M059J (cell line): ENCODE measurements around the gene SRXN1. TPM values are rescaled to one million over a fixed set of nuclear protein-coding genes. Genes with fewer than 3 reads are reported as not detected.

Source experiments
- DNase-seq: peaks from one replicate; pipeline ENCODE4 v3.0.0-alpha.2; 2012; ENCODE audit warnings: low read depth
- total RNA-seq: library from RNA; depleted of rRNA; stranded (reverse); fragments of >200 nt; shearing (Covaris generic); gene quantifications from 2 replicates; pipeline ENCODE4 v1.2.3, GENCODE V29; 2014

SRXN1 gene
- total RNA-seq, 1 experiment from 2014 or later, result 53.7 TPM

DNA sequence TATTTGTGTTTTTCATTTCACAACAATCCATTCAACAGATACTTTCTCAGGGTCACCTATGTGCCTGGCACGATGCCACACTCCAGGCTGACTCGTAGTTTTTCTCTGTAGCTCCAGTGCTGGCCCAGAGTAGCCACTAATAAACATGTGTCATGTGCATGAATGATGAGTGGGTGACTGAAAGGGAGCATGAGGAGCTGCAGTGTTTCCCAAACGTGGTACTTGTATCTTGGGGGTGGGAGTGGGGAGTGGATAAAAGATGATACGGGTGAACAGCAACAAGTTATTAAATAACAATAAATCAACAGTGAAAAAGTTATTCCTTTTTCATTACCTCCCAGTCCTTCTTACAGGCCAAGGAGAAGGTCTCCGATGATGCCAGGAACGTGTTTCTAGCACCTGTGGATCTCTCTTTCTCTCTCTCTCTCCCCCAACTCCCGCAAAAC is 17.1 kb downstream of the SRXN1 start:
- DNase-seq, result peak; percentile 64

DNA sequence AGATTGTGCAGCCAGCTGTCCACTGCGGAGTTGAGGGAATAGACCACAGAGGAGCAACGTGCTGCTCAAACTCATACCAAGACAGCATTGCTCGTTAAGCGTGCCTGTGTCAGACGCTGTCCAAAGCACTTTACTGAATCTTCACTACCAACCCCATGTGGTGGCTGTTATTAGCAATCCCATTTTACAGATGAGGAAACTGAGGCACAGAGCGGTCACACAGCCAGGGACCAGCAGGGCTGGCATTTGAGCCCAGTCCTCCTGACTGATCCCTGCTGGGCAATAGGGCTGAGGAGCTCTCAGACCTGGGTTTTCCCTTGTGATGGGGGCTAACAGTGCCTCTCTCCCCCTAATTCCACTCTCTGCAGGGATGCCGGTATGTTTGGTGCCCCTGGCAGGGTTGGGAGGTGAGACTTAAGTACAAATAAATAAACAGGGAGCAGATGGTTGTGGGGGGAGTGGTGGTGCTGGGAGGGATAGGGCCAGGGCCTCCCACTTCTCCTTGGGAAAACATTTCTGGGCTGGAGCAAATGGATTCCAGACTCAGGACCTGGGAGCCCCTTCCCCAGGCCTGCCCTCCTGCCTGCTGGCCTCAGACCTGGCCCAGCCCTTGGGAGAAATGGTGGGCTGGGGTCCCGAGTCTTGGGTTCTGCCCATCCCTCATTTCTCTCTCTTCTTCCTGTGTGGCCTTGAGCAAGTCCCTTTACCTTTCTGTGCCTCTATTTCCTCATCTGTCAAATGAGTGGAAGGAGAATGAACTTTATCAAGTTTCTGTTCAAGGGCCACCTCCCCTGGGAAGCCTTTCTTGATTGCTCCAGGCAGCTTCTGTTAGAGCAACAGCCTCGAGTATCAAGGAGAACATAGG is 17.7 kb downstream of the SRXN1 start:
- no peak for DNase-seq

DNA sequence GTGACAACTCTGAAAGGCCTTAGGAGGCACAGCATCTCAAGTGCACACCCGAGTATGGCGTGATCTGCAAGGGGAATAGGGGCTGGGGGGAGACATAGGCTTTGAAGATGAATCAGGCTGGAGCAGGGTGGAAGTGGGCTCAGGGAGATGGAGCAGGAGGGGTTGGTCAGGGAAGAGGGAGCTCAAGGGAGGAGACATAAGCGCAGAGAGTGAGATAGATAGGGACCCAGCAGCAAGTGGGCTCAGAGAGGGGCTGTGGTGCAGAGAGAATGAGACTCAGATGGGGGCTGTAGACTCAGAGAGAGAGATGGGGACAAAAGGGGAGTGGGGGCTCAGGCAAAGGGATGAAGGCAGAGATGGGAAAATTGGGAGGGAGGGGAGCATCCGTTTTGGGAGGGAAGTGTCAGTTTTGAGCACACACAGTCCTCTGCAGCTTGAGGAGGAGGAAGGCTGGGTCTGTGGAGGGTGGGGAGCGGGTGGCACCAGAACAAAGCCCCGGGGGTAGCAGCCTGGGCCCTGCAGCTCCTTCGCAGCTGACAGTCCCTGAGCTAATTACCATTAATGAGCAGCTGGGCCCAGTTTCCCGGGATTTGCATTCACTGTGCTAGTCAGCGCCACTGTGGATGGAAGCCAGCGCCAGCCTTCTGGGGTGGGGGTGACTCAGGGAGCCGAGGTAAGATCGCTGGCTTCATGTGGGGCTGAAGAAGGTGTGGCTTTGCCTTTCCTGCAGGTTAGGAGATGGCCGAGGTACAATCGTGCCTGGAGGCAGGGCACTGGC is 18.7 kb downstream of the SRXN1 start:
- DNase-seq, result no peak

DNA sequence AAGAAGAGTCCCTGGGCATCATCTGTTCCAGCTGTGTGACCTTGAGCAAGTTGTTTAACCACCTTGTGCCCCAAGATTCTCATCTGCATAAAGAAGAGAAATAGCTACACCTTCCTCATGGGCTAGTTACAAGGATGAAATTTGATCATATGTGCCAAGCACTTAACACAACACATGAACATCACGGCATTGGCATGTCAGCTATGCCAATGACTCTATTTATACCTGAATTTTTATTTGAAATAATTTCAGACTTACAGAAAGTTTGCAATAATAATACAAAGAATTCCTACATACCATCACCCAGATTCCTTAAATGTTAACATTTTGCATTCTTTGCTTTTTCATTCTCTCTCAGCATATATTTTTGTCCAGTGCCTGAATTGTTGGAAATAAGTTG is 21.9 kb downstream of the SRXN1 start:
- no peak for DNase-seq

DNA sequence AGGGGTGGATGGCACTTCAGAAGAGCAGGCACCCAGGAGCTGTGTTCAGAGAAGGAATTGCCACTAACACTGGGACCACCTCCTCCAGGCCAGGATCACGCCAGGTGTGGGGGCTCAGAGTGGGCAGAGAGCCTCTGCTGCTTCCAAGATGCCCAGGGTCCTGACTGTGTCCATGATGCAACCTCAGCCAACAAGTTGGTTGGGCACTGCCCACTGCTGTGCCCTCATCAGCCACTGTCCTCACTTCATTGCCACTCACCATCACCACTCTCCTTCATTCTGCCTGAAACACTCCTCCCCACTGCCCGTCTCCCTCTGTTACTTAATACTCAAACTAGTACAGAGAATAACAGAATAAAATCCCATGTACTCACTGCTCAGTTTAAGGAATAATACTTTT is 26.4 kb downstream of the SRXN1 start:
- DNase-seq, result no peak

DNA sequence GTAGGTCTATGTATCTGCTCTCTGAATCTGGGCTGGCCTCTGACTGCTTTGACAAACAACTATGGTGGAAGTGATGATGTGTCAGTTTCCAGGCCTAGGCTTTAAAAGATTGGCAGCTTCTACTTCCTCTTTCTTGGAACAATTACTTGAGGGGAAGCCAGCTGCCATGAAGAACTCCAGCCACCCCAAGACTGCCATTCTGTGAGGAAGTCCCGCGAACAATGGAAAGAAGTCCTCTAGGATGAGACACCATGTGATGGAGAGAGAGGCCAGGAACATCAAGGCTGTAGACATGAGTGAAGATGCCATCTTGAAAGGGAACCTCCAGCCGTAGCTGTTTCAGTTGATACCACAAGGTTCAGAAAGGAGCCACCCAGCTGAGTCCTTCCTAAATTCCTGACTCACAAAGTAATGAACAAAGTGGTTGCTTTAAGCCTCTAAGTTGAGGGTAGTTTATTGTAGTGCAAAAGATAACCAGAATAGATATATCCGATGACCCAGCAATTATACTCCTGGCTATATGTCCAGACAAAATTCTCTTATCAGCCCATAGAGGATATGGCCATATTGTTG is 27.6 kb downstream of the SRXN1 start:
- no peak for DNase-seq

GRCh38 chr20:623704-624103 is 29.3 kb downstream of the SRXN1 start:
- no peak for DNase-seq

GRCh38 chr20:623021-623420 is 30.0 kb downstream of the SRXN1 start:
- no peak for DNase-seq

DNA sequence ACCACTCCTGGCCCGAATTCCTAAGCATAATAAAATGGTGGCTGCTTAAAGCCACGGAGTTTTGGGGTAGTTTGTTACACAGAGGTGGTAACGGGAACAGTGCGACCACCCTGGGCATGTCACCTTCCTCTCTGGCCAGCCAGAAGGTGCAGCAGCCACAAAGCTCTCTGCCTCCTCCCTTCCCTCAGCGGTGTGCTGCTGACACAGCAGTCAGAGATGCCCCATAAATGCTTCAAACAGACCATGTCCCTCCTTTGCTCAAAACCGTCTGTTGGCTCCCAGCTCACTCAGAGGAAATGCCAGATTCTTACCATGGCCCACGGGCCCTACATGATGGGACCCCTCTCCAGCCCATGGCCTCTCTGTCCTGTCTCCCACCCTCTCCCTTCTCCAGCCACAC is 30.8 kb downstream of the SRXN1 start:
- no peak for DNase-seq

- peak; percentile 82 for DNase-seq
These were observed 31.8 kb downstream of the SRXN1 start for GRCh38 chr20:621125-621756.

GRCh38 chr20:620246-620645 is 32.8 kb downstream of the SRXN1 start:
- no peak for DNase-seq

- DNase-seq, result peak; percentile 79
These were observed 34.0 kb downstream of the SRXN1 start for GRCh38 chr20:618980-619379.

DNA sequence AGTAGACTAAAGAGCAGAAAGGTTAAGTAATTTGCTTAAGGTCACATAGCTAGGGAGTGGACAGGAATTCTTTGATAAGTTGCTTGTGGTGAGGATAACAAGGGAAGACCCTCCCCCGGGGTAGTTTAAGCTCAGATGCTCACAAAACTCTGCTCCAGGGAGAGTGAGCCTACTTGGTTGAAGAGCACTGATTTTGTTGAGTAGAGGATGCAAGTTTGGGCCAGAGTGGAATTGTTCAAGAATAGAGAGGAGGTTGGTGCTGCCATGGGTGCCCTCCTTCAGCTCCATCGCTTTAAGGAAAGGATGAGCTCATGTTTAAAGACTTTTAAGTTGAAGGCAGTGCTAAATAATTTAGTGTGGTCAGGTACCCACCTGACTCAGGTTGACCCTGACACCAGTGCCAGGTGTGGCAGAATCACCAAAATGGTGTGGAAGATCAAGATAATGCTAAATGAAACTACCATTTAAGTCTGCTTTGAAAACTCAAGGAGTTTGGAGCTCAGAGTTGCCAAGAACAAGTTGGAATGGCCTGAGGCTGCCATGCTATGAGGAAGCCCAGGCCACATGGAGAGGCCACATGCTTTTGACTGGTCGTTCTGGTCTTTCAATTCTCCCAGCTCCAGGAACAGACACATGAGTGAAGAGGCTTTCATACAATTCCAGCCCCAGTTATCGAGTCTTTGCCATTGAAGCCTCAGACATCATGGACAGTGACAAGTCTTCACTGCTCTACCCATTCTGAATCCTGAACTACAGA is 34.9 kb downstream of the SRXN1 start:
- DNase-seq, result no peak

DNA sequence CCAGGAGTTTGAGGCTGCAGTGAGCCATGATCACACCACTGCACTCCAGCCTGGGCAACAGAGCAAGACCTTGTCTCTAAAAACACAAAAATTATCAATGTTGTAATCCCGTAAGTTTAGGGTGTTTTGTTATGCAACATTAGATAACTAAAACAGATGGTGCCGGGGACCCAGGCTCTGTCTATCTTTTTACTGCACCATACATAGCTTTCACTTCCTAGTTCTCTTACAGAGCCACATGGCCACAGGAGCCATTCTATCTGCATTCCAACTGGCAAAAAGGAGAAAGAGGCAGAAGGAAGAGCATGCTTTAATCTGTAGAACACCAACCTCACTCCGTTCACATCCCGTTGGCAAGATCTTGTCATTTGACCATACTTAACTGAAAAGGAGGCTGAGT is 37.5 kb downstream of the SRXN1 start:
- DNase-seq, result no peak

DNA sequence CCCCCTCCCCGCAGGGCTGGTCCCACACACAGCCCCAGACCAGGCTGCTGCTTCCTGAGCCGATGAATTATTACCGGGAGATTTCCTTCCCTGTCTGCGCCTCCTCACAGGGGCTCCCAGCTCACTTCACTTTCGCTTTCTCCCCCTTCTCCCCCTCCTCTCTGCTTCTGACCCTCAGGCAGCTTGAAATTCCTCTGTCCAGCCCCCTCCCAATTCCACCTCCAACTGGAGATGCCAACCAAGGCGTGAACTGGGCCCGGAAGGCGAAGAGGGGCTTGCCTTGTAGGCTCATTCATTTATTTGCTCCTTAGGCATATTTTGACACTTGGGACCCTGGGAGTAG is 41.2 kb downstream of the SRXN1 start:
- DNase-seq, result no peak

GRCh38 chr20:611047-611842 is 41.8 kb downstream of the SRXN1 start:
- no peak for DNase-seq

DNA sequence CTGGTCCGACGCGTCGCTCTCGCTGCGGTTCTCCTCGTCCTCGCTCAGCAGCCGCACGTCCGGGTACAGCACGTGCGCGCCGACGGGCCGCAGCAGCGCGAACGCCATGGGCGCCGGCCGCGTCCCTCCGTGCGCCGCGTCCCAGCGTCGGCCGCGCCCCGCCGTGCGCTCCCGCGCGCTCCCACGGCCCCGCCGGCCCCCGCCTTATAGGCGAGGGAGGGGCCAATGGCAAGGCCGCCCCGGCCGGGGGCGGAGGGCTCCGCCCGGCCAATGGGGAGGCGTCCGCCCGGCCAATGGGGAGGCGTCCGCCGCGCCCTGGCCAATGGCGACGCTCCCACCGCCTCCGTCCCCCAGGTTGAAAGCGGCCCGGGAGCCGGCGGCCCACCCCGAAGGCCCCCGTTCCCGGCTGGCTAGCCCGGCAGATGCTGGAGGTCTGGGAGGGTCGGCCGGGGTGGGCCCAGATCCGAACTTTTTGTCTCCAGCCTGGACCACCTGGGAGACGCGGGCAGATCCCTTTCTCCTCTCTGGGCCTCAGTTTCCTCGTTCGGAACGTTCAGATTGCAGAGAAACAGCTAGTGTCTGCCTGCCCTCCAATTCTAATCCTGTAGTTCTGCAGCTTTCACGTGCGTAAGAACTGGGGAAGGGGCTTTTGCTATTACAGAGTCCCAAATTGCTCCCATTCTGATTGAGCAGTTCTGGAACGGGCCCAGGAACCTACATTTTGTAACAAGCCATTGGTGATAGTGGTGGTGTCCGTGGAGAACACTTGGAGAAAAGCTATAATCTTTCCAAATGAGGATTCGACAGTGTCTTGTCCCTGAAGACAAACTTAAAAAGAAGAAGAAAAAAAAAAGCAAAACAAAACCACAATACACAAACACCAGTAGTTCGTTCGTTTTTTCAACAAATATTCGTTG is 42.6 kb downstream of the SRXN1 start, which contains the start of gene TCF15:
Gene TCF15, minus strand, starts transcription at position 180 of the 917 bp plus-strand sequence. Its CDS starts 72 bp downstream, at position 108.
- no peak for DNase-seq

DNA sequence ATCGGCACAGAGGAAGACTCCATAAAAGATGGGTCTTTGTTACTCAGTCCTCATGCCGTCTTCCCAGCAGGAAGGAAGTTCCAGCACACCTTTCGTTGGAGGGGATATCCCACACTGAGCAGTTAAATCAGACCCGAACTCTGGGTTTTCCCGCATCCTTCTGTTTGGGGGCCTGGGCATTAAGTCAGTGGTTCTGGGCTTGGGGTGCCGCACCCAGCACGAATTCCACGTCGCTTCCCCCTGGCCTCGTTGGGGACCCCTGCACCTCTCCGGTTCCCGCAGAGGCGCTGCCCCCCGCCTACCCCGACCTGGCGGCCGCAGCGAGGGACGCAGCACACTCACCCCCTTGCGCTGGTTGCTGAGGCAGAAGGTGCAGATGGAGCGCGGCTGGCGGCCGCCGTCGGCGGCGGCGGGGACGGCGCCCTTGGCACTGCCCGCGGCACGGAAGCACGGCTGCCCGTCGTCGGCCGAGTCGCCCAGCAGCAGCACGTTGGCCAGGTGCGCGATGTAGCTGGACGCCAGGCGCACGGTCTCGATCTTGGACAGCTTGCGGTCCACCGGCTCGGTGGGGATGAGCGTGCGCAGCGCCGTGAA is 43.5 kb downstream of the SRXN1 start:
- no peak for DNase-seq

DNA sequence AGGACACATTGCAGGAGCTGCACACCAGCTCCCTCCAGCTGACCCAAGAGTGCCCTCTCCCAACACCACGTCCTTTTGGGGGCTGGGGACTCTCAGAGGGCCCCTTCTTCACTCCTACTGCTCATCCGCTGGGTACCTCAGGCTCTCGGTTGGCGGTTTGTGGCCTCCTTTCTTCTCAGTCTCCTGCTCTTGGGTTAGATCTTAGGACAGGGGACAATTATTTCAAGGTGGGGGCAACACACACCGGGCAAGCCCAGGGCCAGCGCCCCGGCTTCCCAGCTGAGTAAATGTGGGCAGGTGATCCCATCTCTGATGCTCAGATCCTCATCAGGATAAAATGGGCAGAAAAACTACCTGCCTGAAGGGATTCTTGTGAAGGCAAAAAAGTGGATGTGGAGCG is 44.0 kb downstream of the SRXN1 start:
- no peak for DNase-seq
